LNCAP (cell line): ENCODE measurements around the gene AQR.

Experiments used
- TF ChIP-seq, protein P1 (sequence below): fragments of 450-650 bp; IDR thresholded peaks from 2 replicates; pipeline ENCODE4 v1.5.1; 2017; ENCODE audit warnings: mild to moderate bottlenecking

Gene AQR

DNA sequence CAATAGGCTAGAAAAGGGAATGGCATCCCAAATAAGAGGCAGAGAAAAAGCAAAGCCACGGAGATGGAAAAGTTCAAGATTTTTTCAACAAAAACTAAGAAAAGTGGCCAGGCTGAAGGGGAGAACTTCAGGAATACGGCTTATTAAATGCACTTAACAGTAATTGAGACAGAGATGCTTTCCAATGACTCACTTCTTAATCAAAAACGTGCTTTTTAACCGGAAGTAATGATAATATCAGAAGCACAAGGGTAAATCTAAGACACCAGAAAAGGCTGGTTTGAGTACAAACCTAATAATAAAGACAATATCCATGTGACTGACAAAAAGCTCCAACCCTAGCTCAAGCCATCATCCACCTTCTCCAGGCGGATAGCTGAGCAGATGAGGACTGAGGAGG, 149.4 kb downstream of the AQR start:
- TF ChIP-seq, protein P1, sequence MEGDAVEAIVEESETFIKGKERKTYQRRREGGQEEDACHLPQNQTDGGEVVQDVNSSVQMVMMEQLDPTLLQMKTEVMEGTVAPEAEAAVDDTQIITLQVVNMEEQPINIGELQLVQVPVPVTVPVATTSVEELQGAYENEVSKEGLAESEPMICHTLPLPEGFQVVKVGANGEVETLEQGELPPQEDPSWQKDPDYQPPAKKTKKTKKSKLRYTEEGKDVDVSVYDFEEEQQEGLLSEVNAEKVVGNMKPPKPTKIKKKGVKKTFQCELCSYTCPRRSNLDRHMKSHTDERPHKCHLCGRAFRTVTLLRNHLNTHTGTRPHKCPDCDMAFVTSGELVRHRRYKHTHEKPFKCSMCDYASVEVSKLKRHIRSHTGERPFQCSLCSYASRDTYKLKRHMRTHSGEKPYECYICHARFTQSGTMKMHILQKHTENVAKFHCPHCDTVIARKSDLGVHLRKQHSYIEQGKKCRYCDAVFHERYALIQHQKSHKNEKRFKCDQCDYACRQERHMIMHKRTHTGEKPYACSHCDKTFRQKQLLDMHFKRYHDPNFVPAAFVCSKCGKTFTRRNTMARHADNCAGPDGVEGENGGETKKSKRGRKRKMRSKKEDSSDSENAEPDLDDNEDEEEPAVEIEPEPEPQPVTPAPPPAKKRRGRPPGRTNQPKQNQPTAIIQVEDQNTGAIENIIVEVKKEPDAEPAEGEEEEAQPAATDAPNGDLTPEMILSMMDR = no peak

DNA sequence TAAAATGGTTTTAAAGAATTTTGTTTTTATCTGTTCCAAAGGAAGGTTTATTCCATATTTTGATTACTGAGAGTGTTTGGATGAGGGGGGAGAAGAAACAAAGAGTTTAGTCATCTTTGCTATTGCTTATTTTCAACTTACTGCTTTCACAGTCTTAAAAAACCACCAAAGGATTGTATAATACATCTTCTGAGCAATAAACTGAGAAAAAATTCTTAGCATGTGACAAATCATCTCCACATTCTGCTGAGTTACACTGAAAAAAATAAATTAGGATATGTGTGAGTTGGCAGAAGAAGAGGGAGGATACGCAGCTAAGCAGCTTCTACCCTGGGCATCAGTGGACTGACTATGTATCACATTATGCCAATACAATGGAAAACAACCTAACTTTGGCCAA, 151.0 kb downstream of the AQR start:
- TF ChIP-seq, protein P1 = no peak

DNA sequence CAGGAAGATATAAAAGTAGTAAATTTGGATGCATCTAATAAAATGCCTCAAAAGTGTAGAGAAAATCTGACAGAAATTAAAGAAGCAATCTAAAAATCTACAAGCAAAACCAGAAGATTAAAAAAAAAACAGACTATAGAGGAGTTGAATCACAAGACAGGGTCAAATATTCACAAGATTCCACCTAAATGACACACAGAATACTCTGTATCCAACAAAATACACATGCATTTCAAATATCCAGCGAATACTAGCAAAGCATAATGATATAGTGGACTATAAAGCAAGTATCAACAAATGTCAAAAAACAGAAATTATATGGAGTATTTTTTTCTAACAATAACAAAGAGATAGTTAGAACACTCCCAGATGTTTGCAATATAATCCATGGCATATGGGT, 153.7 kb downstream of the AQR start:
- TF ChIP-seq, protein P1 = no peak

DNA sequence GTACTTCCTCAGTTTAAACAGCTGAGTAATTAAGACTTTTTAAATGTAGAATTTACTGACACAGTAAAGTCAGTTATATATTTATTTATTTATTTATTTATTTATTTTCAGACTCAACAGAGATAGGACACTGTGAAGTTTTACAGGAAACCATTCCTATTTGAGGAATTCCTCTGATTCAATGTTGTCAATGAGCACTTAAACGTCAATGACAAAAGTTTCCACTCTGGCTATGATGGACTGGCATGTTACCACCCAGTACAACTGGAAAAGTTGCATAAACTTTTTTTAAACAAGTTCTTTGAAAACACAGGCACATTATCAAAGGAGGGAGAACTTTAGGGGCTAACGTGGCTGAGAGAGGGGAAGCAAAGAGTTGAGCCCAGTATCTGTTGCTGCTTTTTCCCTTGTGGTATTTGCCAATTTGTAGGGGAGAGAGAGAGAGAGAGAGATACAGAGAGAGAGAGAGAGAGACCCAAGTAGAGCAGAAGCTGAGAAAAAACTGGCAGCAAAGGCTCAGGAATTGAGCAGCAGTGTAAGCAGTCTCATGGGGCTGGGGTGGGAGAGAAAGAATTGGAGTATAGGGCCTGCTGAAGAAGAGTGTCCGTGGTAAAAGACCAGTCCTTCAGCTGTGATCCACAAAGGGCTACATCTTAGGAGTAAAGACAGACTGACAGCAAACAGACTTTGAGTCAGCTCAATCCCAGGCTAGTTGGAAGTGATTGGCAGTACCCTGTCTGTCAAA, 155.9 kb downstream of the AQR start:
- TF ChIP-seq, protein P1 = no peak

DNA sequence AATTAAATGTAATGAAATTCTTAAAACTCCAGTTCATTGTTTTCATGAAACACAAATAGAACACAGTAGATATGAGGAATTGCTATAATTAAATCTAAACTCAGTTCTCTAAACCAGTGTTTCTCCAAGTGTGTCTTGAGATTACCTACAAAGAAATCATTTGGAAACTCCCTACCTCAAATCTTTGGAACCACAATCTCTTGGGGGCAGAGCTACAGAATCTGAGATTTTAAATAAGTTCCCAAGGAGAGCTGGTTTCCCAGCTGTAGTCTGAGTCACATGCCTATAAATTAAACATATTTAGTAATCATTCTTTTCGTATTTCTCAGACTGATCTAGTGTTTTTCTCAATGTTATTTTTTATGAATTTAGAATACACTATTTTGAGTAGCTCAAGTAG, 157.2 kb downstream of the AQR start:
- TF ChIP-seq, protein P1 = no peak

DNA sequence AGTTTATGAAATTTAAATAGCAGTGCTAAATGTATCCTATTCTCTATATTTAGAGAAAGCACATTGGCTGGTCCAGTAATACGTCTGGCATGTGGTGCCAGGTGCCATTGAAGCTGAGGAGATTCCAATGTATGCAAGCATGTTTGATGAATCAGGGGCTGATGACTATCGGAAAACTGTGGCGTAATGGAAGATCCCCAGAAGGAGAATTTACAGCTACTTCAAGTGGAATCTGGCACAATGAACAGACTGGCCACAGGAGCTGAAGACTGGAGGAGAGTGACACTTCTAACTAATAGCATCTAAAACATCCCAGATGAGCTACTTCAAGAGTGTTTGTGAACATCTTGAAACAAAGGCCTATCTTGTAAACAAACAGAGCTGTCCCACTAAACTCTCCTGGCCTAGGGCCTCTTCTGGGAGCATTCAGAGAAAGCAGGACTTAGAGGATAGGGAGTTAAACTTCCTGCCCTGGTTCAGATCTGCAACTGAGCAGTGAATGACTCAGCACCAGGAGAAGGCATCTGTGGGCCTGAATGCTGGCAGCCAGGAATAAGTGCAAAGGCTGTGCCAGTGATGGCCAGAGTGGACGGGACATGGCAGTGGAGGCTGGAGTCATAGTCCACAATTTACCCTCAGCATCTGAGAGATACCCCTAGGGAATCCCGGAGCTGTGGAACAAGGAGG, 159.0 kb downstream of the AQR start:
- TF ChIP-seq, protein P1 = no peak

DNA sequence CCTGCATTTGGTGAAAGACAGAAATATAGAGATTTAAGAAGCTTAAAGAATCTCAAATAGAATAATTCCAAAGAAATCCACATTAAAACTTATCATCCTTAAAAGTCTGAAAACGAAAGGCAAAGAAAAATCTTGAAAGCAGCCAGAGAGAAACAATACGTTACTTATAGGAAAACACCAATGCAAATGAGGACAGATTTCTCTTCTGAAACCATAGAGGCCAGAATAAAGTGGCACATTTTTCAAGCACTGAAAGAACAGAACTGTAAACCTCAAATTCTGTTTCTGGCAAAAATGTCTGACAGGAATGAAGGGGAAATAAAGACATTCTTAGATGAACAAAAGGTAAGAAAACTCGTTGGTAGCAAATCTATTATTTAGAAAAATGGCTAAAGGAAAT, 160.4 kb downstream of the AQR start:
- TF ChIP-seq, protein P1 = no peak
